ENCODE data around the gene SZT2. TPM values are rescaled to one million over a fixed set of nuclear protein-coding genes. Genes with fewer than 3 reads are reported as not detected.

Gene SZT2
- total RNA-seq, 2 donors from 2014 or later, result 34.8 to 50.5 TPM

DNA sequence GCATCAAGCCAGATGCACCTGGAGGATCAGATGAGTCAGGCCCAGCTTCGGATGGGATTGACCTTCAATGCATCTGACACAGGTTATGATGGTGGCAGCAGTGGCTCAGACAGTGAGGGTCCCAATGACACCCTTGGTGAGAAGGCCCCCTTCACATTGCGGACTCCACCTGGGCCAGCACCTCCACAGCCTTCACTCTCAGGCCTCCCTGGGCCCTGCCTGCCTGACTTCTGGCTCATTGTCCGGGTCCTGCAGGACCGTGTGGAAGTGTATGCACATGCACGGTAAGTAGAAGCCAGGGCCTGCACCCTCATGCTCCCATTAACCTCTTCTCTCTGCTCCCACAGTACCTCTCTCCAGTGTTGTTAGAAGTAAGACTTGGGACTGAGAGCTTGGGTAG, 43.2 kb downstream of the SZT2 start:
- intact Hi-C loops (cut with DNase I), result no loop called here
- TF ChIP-seq, protein P1, sequence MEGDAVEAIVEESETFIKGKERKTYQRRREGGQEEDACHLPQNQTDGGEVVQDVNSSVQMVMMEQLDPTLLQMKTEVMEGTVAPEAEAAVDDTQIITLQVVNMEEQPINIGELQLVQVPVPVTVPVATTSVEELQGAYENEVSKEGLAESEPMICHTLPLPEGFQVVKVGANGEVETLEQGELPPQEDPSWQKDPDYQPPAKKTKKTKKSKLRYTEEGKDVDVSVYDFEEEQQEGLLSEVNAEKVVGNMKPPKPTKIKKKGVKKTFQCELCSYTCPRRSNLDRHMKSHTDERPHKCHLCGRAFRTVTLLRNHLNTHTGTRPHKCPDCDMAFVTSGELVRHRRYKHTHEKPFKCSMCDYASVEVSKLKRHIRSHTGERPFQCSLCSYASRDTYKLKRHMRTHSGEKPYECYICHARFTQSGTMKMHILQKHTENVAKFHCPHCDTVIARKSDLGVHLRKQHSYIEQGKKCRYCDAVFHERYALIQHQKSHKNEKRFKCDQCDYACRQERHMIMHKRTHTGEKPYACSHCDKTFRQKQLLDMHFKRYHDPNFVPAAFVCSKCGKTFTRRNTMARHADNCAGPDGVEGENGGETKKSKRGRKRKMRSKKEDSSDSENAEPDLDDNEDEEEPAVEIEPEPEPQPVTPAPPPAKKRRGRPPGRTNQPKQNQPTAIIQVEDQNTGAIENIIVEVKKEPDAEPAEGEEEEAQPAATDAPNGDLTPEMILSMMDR (IDR thresholded peaks at IDR 0.05), result no peak

DNA sequence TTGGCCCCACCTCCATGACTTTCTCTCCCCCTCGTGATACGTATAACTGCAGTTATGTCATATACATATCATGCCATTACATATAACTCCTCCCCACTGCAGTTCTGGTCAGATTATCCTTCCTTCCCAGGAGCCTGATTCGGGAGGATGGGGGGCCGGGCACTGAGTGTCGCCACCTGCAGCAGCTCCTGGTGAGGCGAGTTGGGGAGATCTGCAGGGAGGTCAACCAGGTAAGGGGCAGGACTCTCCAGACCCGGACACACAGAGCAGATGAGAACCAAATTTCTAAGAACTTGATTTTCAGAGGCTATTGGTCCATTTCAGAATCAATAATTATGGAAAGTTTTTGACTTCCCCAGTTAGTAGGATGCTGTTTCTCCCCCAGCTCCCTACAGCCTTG, 44.6 kb downstream of the SZT2 start:
- H3K36me3 ChIP-seq, result peaks cover 19% of the 10 kb centered on the region
- H3K27me3 ChIP-seq, result no peaks in the 10 kb centered on the region
- no peak for DNase-seq
- no peak overlapping the region for H3K27ac ChIP-seq
- no peak overlapping the region for H3K4me3 ChIP-seq
- H3K9me3 ChIP-seq, result no peaks in the 10 kb centered on the region
- H3K9ac ChIP-seq (ENCODE audit: low read depth in 2 of 2, low read length in 2 of 2), result no peak overlapping the region
- intact Hi-C loops (cut with DNase I), result no loop called here
- TF ChIP-seq, protein P1 (IDR thresholded peaks at IDR 0.05), result no peak
- H3K4me1 ChIP-seq, result no peaks in the 10 kb centered on the region

More for the DNA sequence above, 43.2 kb downstream of the SZT2 start:
- DNase-seq, result no peak
- Histone ChIP-seq H3K27me3 (no peaks in the 10 kb centered on the region), H3K36me3 (peaks cover 33% of the 10 kb centered on the region), H3K9ac (ENCODE audit: low read depth in 2 of 2, low read length in 2 of 2) (no peak overlapping the region), H3K27ac (no peak overlapping the region), H3K4me1 (no peaks in the 10 kb centered on the region), H3K9me3 (no peaks in the 10 kb centered on the region), H3K4me3 (no peak overlapping the region)

DNA sequence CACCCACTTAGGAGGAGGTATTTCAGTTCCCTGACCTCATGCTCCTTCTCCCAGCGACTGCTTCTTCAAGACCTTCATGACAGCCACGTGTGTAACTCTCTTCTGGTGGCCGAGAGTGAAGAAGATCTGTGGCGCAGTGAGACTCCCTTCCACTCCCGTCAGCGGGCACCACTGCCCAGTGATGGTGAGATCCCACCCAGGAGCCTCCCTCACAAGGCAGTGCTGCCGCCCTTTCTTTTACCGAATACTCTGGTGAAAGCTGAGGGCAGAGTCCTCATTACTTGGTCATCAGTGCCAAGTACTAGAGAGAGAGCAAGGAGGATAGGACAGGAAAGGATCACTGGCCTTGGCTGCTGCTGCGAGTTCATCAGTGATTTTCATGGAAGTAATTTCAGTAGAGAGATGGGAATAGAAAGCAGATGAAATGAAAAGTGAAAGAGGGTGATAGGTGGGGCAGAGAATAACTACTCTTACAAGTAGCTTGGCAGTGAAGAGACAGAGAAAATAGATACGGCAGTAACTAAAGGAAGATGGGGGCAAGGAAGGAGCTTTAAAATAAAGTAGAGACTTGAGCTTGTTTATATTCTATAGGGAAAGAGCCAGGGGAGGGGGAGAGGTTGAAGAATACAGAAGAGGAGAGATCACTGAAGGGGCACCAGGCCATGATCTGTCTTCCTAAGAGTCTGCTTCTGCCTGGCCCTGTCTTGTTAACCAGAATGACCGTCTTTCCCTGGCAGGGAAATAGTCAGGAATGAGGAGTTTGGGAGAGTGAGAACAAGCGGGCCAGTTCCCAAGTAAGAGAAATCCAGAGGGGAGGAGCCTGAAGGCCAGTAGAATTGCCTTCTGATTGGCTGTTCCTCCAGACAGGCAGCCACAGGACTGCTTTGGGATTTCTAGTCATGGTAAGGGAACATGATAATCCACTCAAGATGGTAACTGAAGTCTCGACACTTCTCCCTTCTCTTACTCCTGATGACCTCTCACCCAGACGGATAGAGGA, 45.7 kb downstream of the SZT2 start:
- no peak overlapping the region for H3K27ac ChIP-seq
- peaks cover 9% of the 10 kb centered on the region for H3K36me3 ChIP-seq
- intact Hi-C loops (cut with DNase I), result no loop called here
- no peaks in the 10 kb centered on the region for H3K9me3 ChIP-seq
- no peaks in the 10 kb centered on the region for H3K4me1 ChIP-seq
- peak overlapping the region in 1 of 2 donors; percentile 13 for H3K9ac ChIP-seq (ENCODE audit: low read depth in 2 of 2, low read length in 2 of 2)
- DNase-seq, result no peak
- TF ChIP-seq, protein P1 (IDR thresholded peaks at IDR 0.05), result no peak
- H3K27me3 ChIP-seq, result no peaks in the 10 kb centered on the region
- H3K4me3 ChIP-seq, result no peak overlapping the region

DNA sequence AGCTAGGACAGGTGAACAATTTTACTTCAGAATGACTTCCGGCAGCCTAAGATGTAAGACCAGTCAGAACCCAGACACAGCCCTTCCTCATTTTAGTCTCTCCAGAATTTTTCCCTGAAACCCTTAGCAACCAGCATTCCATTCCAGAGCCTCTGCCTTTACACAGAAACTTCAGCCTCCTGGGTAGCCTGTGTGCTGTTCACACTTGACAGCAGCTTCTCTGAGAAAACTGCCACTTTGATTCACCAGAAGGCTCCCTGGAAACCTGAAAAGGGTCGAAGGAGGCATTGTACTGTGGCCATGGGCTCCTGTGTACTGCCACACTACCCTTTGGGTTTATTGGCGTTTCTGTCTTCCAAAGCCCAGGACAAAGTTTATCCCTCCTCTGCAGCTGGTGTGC, 46.7 kb downstream of the SZT2 start:
- Histone ChIP-seq H3K4me3 (no peak overlapping the region), H3K27me3 (no peaks in the 10 kb centered on the region), H3K27ac (no peak overlapping the region), H3K9me3 (no peaks in the 10 kb centered on the region), H3K4me1 (no peaks in the 10 kb centered on the region), H3K9ac (ENCODE audit: low read depth in 2 of 2, low read length in 2 of 2) (no peak overlapping the region), H3K36me3 (peaks cover 6% of the 10 kb centered on the region)
- TF ChIP-seq, protein P1 (IDR thresholded peaks at IDR 0.05), result no peak
- no peak for DNase-seq
- intact Hi-C loops (cut with DNase I), result no loop called here

DNA sequence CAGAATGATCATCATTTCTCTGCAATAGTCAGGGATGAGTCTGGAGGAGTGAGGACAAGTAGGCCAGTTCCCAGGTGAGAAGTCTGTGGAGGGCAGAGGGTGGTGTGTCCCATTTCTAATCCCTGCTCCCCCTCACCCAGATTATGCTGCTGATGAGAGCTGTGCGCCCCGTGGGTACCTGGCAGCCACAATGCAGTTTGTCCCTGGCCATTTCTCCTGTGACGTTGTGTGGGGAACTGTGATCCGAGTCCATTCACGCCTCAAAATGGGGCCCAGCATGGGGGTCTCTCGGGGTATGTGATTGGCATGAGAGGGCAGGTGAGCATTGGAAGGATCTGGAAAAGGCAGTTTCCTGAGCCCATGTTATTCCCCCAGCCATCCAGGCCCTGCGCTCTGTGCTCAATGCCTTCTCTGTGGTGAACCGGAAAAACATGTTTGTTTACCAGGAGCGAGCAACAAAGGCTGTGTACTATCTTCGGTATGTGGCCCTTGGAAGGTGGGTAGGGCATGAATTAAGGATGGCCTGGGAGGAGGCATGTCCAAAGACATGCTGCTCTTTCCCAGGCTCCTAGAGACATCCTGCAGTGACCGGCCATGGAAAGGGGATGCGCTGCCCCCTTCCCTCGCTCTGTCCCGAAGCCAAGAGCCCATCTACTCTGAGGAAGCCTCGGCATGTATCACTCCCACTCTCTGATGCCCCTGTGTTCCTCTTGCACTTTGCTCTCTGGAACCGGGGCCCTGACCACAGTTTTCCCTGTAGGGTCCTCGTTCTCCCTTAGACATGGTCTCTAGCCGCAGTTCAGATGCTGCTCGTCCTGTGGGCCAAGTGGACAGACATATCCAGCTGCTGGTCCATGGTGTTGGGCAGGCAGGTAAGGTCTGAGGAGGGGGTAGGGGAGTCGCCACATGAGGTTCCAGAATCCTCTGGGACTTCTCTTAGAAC, 47.6 kb downstream of the SZT2 start:
- H3K27ac ChIP-seq, result no peak overlapping the region
- TF ChIP-seq, protein P1 (IDR thresholded peaks at IDR 0.05), result no peak
- H3K4me1 ChIP-seq, result no peaks in the 10 kb centered on the region
- H3K9ac ChIP-seq (ENCODE audit: low read depth in 2 of 2, low read length in 2 of 2), result no peak overlapping the region
- no peaks in the 10 kb centered on the region for H3K27me3 ChIP-seq
- H3K4me3 ChIP-seq, result no peak overlapping the region
- no peaks in the 10 kb centered on the region for H3K9me3 ChIP-seq
- H3K36me3 ChIP-seq, result no peaks in the 10 kb centered on the region
- DNase-seq, result no peak
- intact Hi-C loops (cut with DNase I), result no loop called here

Measured in colonic mucosa (tissue), 4 donors.